Loucy (cell line): ENCODE data around the gene TIPRL.

Experiments used
- H2AFZ ChIP-seq: fragments of 200-600 bp; sonication (generic); 2 replicates; pipeline ENCODE4 v1.6.0; 2016; ENCODE audit warnings: antibody characterized with exemption, mild to moderate bottlenecking, low read length, moderate library complexity
- H3F3A ChIP-seq: fragments of 200-600 bp; 2 replicates; pipeline ENCODE4 v1.6.0; 2016; ENCODE audit warnings: antibody characterized with exemption, low read depth, mild to moderate bottlenecking
- H3K27me3 ChIP-seq: fragments of 200-600 bp; sonication (generic); 2 replicates; pipeline ENCODE4 v1.6.1; 2014; ENCODE audit warnings: low read length, mild to moderate bottlenecking; ENCODE audit not compliant: insufficient read depth, poor library complexity, severe bottlenecking
- H3K36me3 ChIP-seq: fragments of 200-600 bp; sonication (generic); 2 replicates; pipeline ENCODE4 v1.6.1; 2016; ENCODE audit warnings: low read length; ENCODE audit not compliant: insufficient read depth
- H3K4me1 ChIP-seq: fragments of 200-600 bp; sonication (generic); 2 replicates; pipeline ENCODE4 v1.5.1; 2014; ENCODE audit warnings: low read length, mild to moderate bottlenecking; ENCODE audit not compliant: insufficient read depth, poor library complexity, severe bottlenecking
- H3K4me2 ChIP-seq: fragments of 200-600 bp; sonication (generic); 2 replicates; pipeline ENCODE4 v1.6.0; 2014; ENCODE audit warnings: antibody characterized with exemption, low read length, low read depth, mild to moderate bottlenecking; ENCODE audit not compliant: poor library complexity, severe bottlenecking
- H3K4me3 ChIP-seq: fragments of 200-600 bp; sonication (generic); 2 replicates; pipeline ENCODE4 v1.5.1; 2014; ENCODE audit warnings: low read length, mild to moderate bottlenecking, mixed read lengths; ENCODE audit not compliant: poor library complexity, severe bottlenecking
- H3K79me2 ChIP-seq: fragments of 200-600 bp; sonication (generic); 2 replicates; pipeline ENCODE4 v1.6.1; 2014; ENCODE audit warnings: low read length; ENCODE audit not compliant: insufficient read depth
- H3K9ac ChIP-seq: fragments of 200-600 bp; sonication (generic); 2 replicates; pipeline ENCODE4 v1.6.0; 2014; ENCODE audit warnings: mild to moderate bottlenecking, low read depth, low read length, moderate library complexity; ENCODE audit not compliant: poor library complexity, severe bottlenecking
- H3K9me2 ChIP-seq: fragments of 200-600 bp; sonication (generic); replicated peaks from 2 replicates; pipeline ENCODE4 v1.6.1; 2016; ENCODE audit warnings: low read depth, low read length, mixed read lengths
- H3K9me3 ChIP-seq: fragments of 200-600 bp; sonication (generic); 2 replicates; pipeline ENCODE4 v1.6.1; 2014; ENCODE audit warnings: mild to moderate bottlenecking, antibody characterized with exemption, low read length, low read depth; ENCODE audit not compliant: insufficient read depth
- H4K20me1 ChIP-seq: fragments of 200-600 bp; sonication (generic); 2 replicates; pipeline ENCODE4 v1.6.0; 2014; ENCODE audit warnings: antibody characterized with exemption, low read length, mild to moderate bottlenecking; ENCODE audit not compliant: insufficient read depth, poor library complexity, severe bottlenecking
- EZH2phosphoT487 ChIP-seq: fragments of 200-600 bp; IDR thresholded peaks from 2 replicates; pipeline ENCODE4 v1.6.1; 2018; ENCODE audit warnings: antibody characterized with exemption, mild to moderate bottlenecking, moderate library complexity, borderline replicate concordance
- TF ChIP-seq, protein P1 (sequence below): fragments of 200-600 bp; sonication (generic); conservative IDR thresholded peaks from 2 replicates; pipeline ENCODE4 v1.5.1; 2014; ENCODE audit warnings: mild to moderate bottlenecking, antibody characterized with exemption, low read length

Gene TIPRL

GRCh38 chr1:168243198-168243597, 64.4 kb downstream of the TIPRL start:
- Histone ChIP-seq H4K20me1 (peaks cover 18% of the 10 kb centered on the region), H3K9ac (no peak overlapping the region), H3K27me3 (no peaks in the 10 kb centered on the region), H3K9me3 (no peaks in the 10 kb centered on the region), H2AFZ (no peak overlapping the region), H3K36me3 (peaks cover 58% of the 10 kb centered on the region), H3K4me1 (peaks cover 16% of the 10 kb centered on the region), H3K4me2 (peak overlapping the region; percentile 68), H3K9me2 (no peaks in the 10 kb centered on the region), H3K79me2 (peaks cover 30% of the 10 kb centered on the region), H3F3A (no peaks in the 10 kb centered on the region), H3K4me3 (no peak overlapping the region)
- TF ChIP-seq EZH2phosphoT487 = no peak
- TF ChIP-seq, protein P1, sequence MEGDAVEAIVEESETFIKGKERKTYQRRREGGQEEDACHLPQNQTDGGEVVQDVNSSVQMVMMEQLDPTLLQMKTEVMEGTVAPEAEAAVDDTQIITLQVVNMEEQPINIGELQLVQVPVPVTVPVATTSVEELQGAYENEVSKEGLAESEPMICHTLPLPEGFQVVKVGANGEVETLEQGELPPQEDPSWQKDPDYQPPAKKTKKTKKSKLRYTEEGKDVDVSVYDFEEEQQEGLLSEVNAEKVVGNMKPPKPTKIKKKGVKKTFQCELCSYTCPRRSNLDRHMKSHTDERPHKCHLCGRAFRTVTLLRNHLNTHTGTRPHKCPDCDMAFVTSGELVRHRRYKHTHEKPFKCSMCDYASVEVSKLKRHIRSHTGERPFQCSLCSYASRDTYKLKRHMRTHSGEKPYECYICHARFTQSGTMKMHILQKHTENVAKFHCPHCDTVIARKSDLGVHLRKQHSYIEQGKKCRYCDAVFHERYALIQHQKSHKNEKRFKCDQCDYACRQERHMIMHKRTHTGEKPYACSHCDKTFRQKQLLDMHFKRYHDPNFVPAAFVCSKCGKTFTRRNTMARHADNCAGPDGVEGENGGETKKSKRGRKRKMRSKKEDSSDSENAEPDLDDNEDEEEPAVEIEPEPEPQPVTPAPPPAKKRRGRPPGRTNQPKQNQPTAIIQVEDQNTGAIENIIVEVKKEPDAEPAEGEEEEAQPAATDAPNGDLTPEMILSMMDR = no peak

GRCh38 chr1:168243636-168244212, 65.0 kb downstream of the TIPRL start:
- H3K9me3 ChIP-seq = no peaks in the 10 kb centered on the region
- peak overlapping the region; percentile 53 for H3K4me3 ChIP-seq
- peak overlapping the region; percentile 68 for H3K4me2 ChIP-seq
- H2AFZ ChIP-seq = no peak overlapping the region
- peaks cover 55% of the 10 kb centered on the region for H3K36me3 ChIP-seq
- H3F3A ChIP-seq = no peaks in the 10 kb centered on the region
- peaks cover 18% of the 10 kb centered on the region for H4K20me1 ChIP-seq
- H3K4me1 ChIP-seq = peaks cover 16% of the 10 kb centered on the region
- no peaks in the 10 kb centered on the region for H3K9me2 ChIP-seq
- TF ChIP-seq EZH2phosphoT487 = no peak
- TF ChIP-seq, protein P1 = 0 out of 2 replicates have a peak, but pooled peaks have one; percentile 18
- no peaks in the 10 kb centered on the region for H3K27me3 ChIP-seq
- no peak overlapping the region for H3K9ac ChIP-seq
- H3K79me2 ChIP-seq = peaks cover 30% of the 10 kb centered on the region

GRCh38 chr1:168245042-168245441, 66.3 kb downstream of the TIPRL start:
- Histone ChIP-seq H3K4me1 (peaks cover 16% of the 10 kb centered on the region), H2AFZ (no peak overlapping the region), H3K4me3 (no peak overlapping the region), H3K79me2 (peaks cover 39% of the 10 kb centered on the region), H3K4me2 (no peak overlapping the region), H3K27me3 (no peaks in the 10 kb centered on the region), H3K9me2 (no peaks in the 10 kb centered on the region), H3F3A (no peaks in the 10 kb centered on the region), H3K36me3 (peaks cover 52% of the 10 kb centered on the region), H3K9me3 (no peaks in the 10 kb centered on the region), H4K20me1 (peaks cover 18% of the 10 kb centered on the region), H3K9ac (no peak overlapping the region)
- TF ChIP-seq, protein P1 = no peak
- no peak for TF ChIP-seq EZH2phosphoT487
